Suppressor macrophage treated with lipopolysaccharide for 1 hour (primary cell): ENCODE data around the gene KIR2DL1.
"Not testable (repeated sequence)": the region's sequence is repeated elsewhere in the genome, so short reads cannot be mapped to it uniquely, and the experiment has no call there.

ENCODE experiments used
- DNase-seq, 3 donors: peaks; one replicate each; pipeline ENCODE4 v3.0.0-alpha.2; 2020 to 2022

KIR2DL1 gene

DNA sequence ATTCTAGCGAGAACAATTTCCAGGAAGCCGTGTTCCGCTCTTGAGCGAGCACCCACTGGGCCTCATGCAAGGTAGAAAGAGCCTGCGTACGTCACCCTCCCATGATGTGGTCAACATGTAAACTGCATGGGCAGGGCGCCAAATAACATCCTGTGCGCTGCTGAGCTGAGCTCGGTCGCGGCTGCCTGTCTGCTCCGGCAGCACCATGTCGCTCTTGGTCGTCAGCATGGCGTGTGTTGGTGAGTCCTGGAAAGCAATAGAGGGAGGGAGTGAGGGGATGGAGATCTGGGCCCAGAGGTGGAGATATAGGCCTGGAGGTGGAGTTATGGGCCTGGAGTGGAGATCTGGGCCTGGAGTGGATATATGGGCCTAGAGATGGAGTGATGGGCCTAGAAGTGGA lies at the start of gene KIR2DL1:
Gene KIR2DL1, plus strand, starts transcription at position 148 of the 400 bp plus-strand sequence. Its CDS starts 58 bp downstream, at position 206.
- not testable (repeated sequence) for DNase-seq

DNA sequence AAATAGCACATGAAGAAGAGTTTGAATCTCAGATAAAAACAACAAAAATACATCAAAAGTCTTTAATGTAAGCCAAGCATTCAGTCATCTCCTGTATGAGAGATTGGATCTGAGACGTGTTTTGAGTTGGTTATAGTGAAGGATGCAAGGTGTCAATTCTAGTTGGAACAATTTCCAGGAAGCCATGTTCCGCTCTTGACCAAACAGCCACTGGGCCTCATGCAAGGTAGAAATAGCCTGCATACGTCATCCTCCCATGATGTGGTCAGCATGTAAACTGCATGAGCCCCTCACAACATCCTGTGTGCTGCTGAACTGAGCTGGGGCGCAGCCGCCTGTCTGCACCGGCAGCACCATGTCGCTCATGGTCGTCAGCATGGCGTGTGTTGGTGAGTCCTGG lies 45.5 kb upstream of the KIR2DL1 start, which contains the start of gene KIR3DL3:
Gene KIR3DL3, plus strand, starts transcription at position 301 of the 400 bp plus-strand sequence. Its CDS starts 55 bp downstream, at position 356.
- no peak for DNase-seq

DNA sequence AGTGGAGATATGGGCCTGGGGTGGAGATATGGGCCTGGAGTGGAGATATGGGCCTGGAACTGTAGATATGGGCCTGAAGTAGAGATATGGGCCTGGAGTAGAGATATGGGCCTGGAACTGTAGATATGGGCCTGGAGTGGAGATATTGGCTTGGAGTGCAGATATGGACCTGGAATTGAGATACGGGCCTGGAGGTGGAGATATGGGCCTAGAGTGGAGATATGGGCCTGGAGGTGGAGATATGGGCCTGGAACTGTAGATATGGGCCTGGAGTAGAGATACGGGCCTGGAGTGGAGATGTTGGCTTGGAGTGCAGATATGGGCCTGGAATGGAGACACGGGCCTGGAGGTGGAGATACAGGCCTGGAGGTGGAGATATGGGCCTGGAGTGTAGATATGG lies 44.9 kb upstream of the KIR2DL1 start:
- DNase-seq = no peak

DNA sequence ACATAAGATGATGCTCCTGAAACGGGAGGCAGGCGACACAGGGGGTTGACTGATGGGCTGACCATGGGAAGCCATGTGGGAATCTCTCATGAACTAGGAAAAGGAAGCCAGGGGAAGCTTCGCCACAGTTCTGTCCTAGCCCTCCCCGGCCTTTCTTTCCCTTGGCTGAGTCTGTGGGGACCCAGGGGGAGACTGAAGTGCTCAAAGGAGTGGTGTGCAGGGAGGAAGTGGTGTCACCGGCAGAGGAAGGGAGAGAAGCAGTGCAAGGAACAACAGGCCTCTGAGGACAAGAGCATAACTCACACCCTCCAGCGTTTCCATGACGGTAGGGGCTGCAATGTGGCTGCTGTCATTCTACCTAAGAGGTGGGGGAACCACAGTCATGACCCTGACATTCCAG lies 44.3 kb upstream of the KIR2DL1 start:
- no peak for DNase-seq

DNA sequence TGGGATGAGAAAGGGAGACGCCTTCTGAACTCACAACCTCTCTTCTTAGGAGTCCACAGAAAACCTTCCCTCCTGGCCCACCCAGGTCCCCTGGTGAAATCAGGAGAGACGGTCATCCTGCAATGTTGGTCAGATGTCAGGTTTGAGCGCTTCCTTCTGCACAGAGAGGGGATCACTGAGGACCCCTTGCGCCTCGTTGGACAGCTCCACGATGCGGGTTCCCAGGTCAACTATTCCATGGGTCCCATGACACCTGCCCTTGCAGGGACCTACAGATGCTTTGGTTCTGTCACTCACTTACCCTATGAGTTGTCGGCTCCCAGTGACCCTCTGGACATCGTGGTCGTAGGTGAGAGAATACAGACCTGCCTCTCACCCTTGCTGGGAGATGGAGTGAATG lies 42.0 kb upstream of the KIR2DL1 start:
- DNase-seq = no peak

DNA sequence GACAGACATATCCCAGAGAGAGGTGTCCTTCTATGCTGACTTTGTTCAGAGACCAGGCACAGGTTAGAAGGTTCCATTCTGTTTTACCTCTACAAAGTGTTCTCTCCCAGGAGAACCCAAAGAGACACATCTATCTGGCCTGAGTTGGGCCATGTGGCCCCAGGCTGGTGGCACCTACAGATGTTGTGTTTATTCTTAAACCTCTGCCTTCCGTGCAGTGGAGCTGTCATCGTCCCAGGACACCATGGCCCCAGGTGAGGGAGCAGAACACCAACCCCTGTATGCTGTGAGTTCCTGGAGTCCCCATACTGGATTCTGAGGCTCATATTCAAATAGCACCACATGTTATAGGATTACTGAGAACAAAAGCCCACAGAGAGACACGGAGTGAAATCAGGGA lies 41.4 kb upstream of the KIR2DL1 start:
- no peak for DNase-seq

DNA sequence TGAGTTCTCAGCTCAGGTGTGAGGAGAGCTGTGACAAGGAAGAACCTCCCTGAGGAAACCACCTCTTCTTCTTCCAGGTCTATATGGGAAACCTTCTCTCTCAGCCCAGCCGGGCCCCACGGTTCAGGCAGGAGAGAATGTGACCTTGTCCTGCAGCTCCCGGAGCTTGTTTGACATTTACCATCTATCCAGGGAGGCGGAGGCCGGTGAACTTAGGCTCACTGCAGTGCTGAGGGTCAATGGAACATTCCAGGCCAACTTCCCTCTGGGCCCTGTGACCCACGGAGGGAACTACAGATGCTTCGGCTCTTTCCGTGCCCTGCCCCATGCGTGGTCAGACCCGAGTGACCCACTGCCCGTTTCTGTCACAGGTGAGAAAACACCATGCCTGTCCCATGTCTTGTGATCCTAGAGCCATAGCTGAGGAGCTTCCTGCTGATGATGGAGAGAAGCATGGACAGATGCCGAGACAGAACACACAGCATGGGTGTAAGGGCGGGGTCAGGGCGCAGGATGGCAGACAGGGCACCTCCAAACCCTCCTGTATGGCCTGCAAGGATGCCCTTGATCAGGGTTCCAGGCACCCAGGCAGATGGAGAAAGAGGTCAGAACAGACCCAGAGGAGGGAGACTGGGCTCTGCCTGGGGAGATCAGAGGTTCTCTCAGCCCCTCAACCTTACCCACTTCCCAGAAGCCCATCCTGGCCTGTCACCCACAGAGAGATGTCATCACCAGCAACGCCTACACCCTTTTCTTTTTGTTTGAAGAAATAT lies 40.0 kb upstream of the KIR2DL1 start:
- no peak for DNase-seq

DNA sequence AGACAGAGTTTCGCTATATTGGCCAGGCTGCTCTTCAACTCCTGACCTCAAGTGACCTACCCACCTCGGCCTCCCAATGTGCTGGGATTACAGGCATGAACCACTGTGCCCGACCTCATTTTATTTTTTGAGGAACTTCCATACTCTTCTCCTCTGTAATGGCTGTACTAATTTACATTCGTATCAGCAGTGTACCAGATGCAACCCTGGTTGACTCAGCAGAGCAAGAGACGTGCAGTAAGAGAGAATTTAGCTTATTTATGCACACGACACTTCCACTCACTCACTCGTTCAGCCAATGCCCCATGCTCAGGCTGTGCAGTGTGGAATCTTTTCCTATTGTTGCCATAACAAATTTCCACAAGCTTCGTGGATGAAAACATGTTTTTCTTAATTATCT lies 38.4 kb upstream of the KIR2DL1 start:
- DNase-seq = peak in 2 of 3 donors; percentile 31

DNA sequence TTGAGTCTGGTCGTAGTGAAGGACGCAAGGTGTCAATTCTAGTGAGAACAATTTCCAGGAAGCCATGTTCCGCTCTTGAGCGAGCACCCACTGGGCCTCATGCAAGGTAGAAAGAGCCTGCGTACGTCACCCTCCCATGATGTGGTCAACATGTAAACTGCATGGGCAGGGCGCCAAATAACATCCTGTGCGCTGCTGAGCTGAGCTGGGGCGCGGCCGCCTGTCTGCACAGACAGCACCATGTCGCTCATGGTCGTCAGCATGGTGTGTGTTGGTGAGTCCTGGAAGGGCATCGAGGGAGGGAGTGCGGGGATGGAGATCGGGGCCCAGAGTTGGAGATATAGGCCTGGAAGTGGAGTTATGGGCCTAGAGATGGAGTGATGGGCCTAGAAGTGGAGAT lies 31.3 kb upstream of the KIR2DL1 start, which contains the start of gene KIR2DL3:
Gene KIR2DL3, plus strand, starts transcription at position 208 of the 400 bp plus-strand sequence. Its CDS starts 33 bp downstream, at position 241.
- DNase-seq = not testable (repeated sequence)

DNA sequence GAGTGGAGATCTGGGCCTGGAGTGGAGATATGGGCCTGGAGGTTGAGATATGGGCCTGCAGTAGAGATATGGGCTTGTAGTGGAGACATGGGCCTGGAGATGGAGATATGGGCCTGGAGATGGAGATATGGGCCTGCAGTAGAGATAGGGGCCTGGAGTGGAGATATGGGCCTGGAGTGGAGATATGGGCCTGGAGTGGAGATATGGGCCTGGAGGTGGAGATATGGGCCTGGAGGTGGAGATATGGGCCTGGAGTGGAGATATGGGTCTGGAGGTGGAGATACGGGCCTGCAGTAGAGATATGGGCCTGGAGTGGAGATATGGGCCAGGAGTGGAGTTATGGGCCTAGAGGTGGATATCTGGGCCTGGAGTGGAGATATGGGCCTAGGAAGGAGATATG lies 30.9 kb upstream of the KIR2DL1 start:
- DNase-seq = no peak

DNA sequence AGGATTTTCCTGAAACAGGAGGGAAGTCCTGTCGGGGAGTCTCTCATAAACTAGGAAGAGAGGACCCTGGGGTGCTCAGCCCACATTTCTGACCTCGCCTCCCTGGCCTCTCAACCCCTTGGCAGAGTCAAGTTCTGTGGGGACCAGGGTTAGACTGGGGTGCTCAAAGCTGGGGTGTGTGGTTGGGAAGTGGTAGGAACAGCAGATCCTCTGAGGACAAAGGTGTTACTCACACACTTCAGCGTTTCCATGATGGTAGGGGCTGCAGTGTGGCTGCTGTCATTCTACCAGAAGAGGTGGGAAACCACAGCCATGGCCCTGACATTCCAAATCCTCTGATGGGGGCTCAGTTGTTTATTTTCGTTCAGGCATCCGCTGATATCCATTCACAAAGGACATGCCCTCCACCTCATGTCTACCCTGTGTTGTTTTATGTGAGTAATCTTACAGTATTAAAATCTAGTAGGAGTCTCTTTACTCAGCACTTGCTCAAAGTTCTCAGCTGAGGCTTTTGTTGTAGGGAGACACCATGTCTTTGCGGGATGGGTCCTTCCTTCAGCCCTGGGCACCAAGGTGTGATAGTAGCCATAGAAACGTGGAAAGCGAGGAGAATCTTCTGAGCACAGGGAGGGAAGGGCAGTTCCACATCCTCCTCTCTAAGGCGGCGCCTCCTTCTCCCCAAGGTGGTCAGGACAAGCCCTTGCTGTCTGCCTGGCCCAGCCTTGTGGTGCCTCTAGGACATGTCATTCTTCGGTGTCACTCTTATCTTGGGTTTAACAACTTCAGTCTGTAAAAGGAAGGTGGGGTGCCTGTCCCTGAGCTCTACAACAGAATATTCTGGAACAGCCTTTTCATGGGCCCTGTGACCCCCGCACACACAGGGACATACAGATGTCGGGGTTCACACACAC lies 29.8 kb upstream of the KIR2DL1 start:
- DNase-seq = no peak

DNA sequence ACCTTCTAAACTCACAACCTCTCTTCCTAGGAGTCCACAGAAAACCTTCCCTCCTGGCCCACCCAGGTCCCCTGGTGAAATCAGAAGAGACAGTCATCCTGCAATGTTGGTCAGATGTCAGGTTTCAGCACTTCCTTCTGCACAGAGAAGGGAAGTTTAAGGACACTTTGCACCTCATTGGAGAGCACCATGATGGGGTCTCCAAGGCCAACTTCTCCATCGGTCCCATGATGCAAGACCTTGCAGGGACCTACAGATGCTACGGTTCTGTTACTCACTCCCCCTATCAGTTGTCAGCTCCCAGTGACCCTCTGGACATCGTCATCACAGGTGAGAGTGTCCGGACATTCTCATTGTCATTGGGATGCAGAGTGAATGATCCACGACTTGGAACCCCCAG lies 27.6 kb upstream of the KIR2DL1 start:
- DNase-seq = not testable (repeated sequence)

DNA sequence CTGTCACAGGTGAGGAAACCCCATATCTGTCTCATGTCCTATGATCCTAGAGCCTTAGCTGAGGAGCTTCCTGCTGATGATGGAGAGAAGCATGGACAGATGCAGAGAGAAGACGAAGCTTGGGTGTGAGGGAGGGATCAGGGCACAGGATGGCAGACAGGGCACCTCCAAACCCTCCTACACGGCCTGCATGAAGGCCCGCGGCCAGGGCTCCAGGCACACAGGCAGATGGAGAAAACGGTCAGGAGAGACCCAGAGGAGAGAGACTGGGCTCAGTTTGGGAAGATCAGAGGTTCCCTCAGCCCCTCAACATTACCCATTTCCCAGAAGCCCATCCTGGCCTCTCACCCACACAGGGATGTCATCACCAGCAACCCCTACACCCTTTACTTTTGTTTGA lies 25.5 kb upstream of the KIR2DL1 start:
- not testable (repeated sequence) for DNase-seq

DNA sequence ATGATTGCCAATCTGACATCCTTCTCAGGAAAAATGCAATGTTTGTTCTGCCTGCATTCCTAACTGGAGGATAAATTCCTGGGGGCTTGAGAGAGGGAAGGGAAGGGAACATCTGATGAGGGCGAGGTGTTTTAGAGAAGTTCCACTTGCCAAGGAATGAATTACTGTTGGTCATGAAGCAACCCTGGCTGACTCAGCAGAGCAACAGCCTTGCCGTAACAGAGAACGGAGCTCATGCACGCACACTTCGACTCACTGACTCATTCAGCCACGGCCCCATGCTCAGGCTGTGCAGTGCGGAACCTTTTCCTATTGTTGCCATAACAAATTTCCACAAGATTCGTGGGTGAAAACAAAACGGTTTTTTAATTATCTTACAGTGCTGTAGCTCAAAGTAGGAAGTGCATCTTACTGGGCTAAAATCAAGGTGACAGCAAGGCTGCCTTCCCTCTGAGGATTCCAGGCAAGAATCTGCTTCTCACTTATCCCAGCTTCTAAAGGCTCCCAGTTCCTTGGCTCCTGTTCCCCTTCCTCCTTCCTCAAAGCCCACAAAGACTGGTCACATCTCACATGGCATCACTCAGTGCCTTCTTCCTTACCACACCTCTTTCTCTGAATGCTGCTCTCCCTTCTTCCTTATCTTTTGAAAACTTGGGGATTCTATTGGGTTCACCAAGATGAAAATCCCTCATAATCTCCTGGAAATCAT lies 21.8 kb upstream of the KIR2DL1 start:
- DNase-seq = peak; percentile 82 to 89 (median 87)

DNA sequence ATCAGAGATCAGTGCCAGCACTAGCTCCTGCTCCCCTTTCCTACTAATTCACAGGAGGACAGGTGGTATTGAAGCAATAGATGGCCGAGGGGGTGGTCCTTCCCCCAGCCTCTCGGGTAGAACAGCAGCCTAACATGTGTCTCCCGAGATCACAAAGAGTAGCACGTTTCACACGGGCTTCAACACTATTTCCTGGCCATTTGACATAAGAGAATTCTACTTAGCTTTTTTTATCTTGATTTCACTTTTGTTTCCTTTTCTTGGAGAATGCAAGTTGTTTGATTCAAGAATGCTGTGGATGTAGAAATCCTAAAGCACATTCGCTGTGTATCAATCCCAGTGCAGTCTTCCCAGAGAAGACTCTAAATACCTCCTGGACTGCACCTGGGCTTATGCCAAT lies 19.3 kb upstream of the KIR2DL1 start:
- DNase-seq = peak in 2 of 3 donors; percentile 23 to 69

DNA sequence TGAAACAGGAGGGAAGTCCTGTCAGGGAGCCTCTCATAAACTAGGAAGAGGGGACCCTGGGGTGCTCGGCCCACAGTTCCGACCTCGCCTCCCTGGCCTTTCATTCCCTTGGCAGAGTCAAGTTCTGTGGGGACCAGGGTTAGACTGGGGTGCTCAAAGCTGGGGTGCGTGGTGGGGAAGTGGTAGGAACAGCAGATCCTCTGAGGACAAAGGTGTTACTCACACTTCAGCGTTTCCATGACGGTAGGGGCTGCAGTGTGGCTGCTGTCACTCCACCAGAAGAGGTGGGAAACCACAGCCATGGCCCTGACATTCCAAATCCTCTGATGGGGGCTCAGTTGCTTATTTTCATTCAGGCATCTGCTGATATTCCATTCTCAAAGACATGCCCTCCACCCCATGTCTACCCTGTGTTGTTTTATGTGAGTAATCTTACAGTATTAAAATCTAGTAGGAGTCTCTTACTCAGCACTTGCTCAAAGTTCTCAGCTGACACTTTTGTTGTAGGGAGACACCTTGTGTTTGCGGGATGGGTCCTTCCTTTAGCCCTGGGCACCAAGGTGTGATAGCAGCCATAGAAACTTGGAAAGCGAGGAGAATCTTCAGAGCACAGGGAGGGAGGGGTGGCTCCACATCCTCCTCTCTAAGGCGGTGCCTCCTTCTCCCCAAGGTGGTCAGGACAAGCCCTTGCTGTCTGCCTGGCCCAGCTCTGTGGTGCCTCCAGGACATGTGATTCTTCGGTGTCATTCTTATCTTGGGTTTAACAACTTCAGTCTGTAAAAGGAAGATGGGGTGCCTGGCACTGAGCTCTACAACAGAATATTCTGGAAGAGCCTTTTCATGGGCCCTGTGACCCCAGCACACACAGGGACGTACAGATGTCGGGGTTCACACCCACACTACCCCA lies 13.1 kb upstream of the KIR2DL1 start:
- DNase-seq = not testable (repeated sequence)

DNA sequence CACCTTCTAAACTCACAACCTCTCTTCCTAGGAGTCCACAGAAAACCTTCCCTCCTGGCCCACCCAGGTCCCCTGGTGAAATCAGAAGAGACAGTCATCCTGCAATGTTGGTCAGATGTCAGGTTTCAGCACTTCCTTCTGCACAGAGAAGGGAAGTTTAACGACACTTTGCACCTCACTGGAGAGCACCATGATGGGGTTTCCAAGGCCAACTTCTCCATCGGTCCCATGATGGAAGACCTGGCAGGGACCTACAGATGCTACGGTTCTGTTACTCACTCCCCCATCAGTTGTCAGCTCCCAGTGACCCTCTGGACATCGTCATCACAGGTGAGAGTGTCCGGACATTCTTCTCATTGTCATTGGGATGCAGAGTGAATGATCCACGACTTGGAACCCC lies 11.0 kb upstream of the KIR2DL1 start:
- peak in 1 of 3 donors; percentile 39 for DNase-seq

DNA sequence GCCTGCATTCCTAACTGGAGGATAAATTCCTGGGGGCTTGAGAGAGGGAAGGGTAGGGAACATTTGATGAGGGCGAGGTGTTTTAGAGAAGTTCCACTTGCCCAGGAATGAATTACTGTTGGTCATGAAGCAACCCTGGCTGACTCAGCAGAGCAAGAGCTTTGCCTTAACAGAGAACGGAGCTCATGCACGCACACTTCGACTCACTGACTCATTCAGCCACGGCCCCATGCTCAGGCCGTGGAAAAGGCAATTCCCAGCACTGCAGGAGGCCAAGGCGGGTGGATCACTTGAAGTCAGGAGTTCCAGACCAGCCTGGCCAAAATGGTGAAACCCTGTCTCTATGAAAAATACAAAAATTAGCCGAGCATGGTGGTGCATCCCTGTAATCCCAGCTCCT lies 5.4 kb upstream of the KIR2DL1 start:
- DNase-seq = peak; percentile 64 to 87 (median 78)

DNA sequence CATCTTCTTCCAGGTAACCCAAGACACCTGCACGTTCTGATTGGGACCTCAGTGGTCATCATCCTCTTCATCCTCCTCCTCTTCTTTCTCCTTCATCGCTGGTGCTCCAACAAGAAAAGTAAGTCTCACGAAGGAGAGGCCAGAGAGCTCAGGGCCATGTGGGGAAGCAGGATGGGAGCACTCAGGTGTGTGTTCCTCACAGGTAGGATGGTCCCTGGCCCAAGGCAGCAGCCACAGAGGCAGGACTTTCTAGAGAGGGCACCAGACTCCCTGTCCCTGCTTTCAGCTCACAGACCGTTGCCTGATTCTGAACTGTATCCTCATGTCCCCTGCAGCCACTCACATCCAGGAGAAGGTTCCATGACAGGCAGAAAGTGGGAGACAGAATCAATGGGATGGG lies 3.1 kb upstream of the KIR2DL1 start:
- DNase-seq = not testable (repeated sequence)

DNA sequence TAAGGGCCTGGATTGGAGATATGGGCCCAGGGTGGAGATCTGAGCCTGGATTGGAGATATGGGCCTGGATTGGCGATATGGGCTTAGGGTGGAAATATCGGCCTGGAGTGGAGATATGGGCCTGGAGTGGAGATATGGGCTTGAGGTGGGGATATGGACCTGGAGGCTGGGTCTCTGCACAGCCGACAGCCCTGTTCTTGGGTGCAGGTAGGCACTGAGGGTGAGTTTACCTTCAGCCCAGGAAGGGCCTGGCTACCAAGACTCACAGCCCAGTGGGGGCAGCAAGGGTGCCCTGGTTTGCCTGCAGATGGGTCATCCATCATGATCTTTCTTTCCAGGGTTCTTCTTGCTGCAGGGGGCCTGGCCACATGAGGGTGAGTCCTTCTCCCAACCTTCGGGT lies 918 bp downstream of the KIR2DL1 start:
- not testable (repeated sequence) for DNase-seq
